IMR-90 (cell line): Measurements from ENCODE around the gene SLC6A3. TPM values are rescaled to one million over a fixed set of nuclear protein-coding genes. Genes with fewer than 3 reads are reported as not detected.

Experiments
- ATAC-seq: fragments of 200-7000 bp; cut with Tn5 transposase; 2 replicates; pipeline ENCODE4 v1.9.1; 2020; ENCODE audit warnings: low read depth, mild to moderate bottlenecking, moderate library complexity
- BruUV-seq: library from RNA; stranded (reverse); fragments of 400-500 nt; replicated peaks from 2 replicates; lab custom pipeline; 2021; lab: Mats Ljungman, UMichigan
- CTCF ChIA-PET: fragments of 300-600 bp; formaldehyde crosslinking; extraction: SDS; loops from one replicate; lab custom pipeline; 2021; ENCODE audit warnings: antibody characterized with exemption; lab: Yijun Ruan, JAX
- POLR2A ChIA-PET: fragments of 300-600 bp; sonication (Branson Sonifier 250); formaldehyde crosslinking; loops from one replicate; lab custom pipeline; 2022; ENCODE audit warnings: antibody characterized with exemption; ENCODE audit not compliant: unreplicated experiment; lab: Charles Lee
- DNase-seq: peaks from one replicate; pipeline ENCODE4 v3.0.0; 2013
- H2AFZ ChIP-seq: replicated peaks from 2 replicates; pipeline ENCODE3; 2013; ENCODE audit warnings: low read length, mild to moderate bottlenecking; ENCODE audit not compliant: poor library complexity
- H2AK5ac ChIP-seq: 2 replicates; pipeline ENCODE4 v1.6.1; 2013; ENCODE audit warnings: low read depth, low read length, inconsistent platforms
- H2AK9ac ChIP-seq: replicated peaks from 2 replicates; pipeline ENCODE3; 2013; ENCODE audit warnings: mild to moderate bottlenecking, low read depth, low read length, moderate library complexity; ENCODE audit not compliant: poor library complexity
- H2BK120ac ChIP-seq: 2 replicates; pipeline ENCODE4 v1.6.1; 2013; ENCODE audit warnings: low read depth, low read length, inconsistent platforms
- H2BK15ac ChIP-seq: 3 replicates; pipeline ENCODE4 v1.6.1; 2013; ENCODE audit warnings: low read depth, low read length, inconsistent platforms
- H2BK20ac ChIP-seq: 2 replicates; pipeline ENCODE4 v1.6.1; 2013; ENCODE audit warnings: low read depth, mild to moderate bottlenecking, inconsistent platforms, low read length, moderate library complexity
- H2BK5ac ChIP-seq: 2 replicates; pipeline ENCODE4 v1.6.1; 2013; ENCODE audit warnings: mild to moderate bottlenecking, low read depth, low read length, inconsistent platforms; ENCODE audit not compliant: poor library complexity, severe bottlenecking
- H3K14ac ChIP-seq: replicated peaks from 2 replicates; pipeline ENCODE4 v1.6.1; 2013; ENCODE audit warnings: low read depth, low read length, inconsistent platforms
- H3K18ac ChIP-seq: 2 replicates; pipeline ENCODE4 v1.6.1; 2013; ENCODE audit warnings: low read depth, low read length, control low read depth
- H3K23ac ChIP-seq: 2 replicates; pipeline ENCODE4 v1.6.1; 2013; ENCODE audit warnings: low read depth, low read length, inconsistent platforms
- H3K27ac ChIP-seq: 2 replicates; pipeline ENCODE4 v1.5.1; 2013; ENCODE audit warnings: mild to moderate bottlenecking, control low read depth, low read length; ENCODE audit not compliant: insufficient read depth
- H3K27me3 ChIP-seq: 2 replicates; pipeline ENCODE4 v1.6.1; 2013; ENCODE audit warnings: low read length; ENCODE audit not compliant: control insufficient read depth, insufficient read depth
- H3K36me3 ChIP-seq: 2 replicates; pipeline ENCODE4 v1.6.1; 2013; ENCODE audit warnings: low read length, mixed read lengths; ENCODE audit not compliant: control insufficient read depth, insufficient read depth
- H3K4ac ChIP-seq: 2 replicates; pipeline ENCODE4 v1.6.1; 2013; ENCODE audit warnings: low read depth, low read length, inconsistent platforms
- H3K4me1 ChIP-seq: 2 replicates; pipeline ENCODE4 v1.6.1; 2013; ENCODE audit warnings: low read length, mixed read lengths; ENCODE audit not compliant: control insufficient read depth, insufficient read depth
- H3K4me2 ChIP-seq: 2 replicates; pipeline ENCODE4 v1.6.1; 2013; ENCODE audit warnings: low read depth, mild to moderate bottlenecking, control low read depth, low read length, moderate library complexity
- H3K4me3 ChIP-seq: 2 replicates; pipeline ENCODE4 v1.5.1; 2013; ENCODE audit warnings: low read depth, mild to moderate bottlenecking, control low read depth, low read length, moderate library complexity; ENCODE audit not compliant: insufficient read depth
- H3K56ac ChIP-seq: 2 replicates; pipeline ENCODE4 v1.6.1; 2013; ENCODE audit warnings: low read length, inconsistent platforms; ENCODE audit not compliant: insufficient read depth; ENCODE audit errors: extremely low read depth
- H3K79me1 ChIP-seq, 2 experiments: 2 replicates each; pipeline ENCODE4 v1.6.1; 2013; ENCODE audit warnings: low read length in 2 of 2, inconsistent platforms in 1 of 2, low read depth in 1 of 2
- H3K9ac ChIP-seq: 2 replicates; pipeline ENCODE4 v1.6.1; 2013; ENCODE audit warnings: low read depth, low read length, control low read depth
- H3K9me1 ChIP-seq: 2 replicates; pipeline ENCODE4 v1.6.1; 2013; ENCODE audit warnings: low read length, inconsistent platforms; ENCODE audit not compliant: insufficient read depth
- H3K9me3 ChIP-seq: 2 replicates; pipeline ENCODE4 v1.6.1; 2013; ENCODE audit warnings: low read length; ENCODE audit not compliant: control insufficient read depth, insufficient read depth
- H4K20me1 ChIP-seq: 2 replicates; pipeline ENCODE4 v1.6.1; 2013; ENCODE audit warnings: low read length, inconsistent platforms; ENCODE audit not compliant: insufficient read depth
- H4K5ac ChIP-seq: 2 replicates; pipeline ENCODE4 v1.6.1; 2013; ENCODE audit warnings: mild to moderate bottlenecking, low read depth, low read length, control low read depth
- H4K8ac ChIP-seq, 2 experiments: 2 replicates each; pipeline ENCODE4 v1.6.1; 2013; ENCODE audit warnings: low read depth in 2 of 2, low read length in 2 of 2, control low read depth in 1 of 2, inconsistent platforms in 1 of 2
- H4K91ac ChIP-seq: 2 replicates; pipeline ENCODE4 v1.6.1; 2013; ENCODE audit warnings: low read depth, low read length, inconsistent platforms; ENCODE audit not compliant: insufficient read depth
- BHLHE40 ChIP-seq: fragments of 150-350 bp; IDR thresholded peaks from 2 replicates; pipeline ENCODE4 v1.6.1; 2016; ENCODE audit warnings: mild to moderate bottlenecking, low read depth, low read length
- CHD1 ChIP-seq: IDR thresholded peaks from 2 replicates; pipeline ENCODE4 v1.6.1; 2012; ENCODE audit warnings: low read depth, low read length, improper control_type of control experiment
- CTCF ChIP-seq: conservative IDR thresholded peaks from 2 replicates; pipeline ENCODE4 v1.5.1; 2012; ENCODE audit warnings: mild to moderate bottlenecking, low read depth, low read length, improper control_type of control experiment
- ELK1 ChIP-seq: fragments of 150-350 bp; IDR thresholded peaks from 2 replicates; pipeline ENCODE4 v1.6.1; 2016; ENCODE audit warnings: low read depth, mild to moderate bottlenecking, low read length, moderate library complexity, borderline replicate concordance
- FOS ChIP-seq: fragments of 150-350 bp; IDR thresholded peaks from 2 replicates; pipeline ENCODE4 v1.6.1; 2016; ENCODE audit warnings: low read depth, low read length
- MAFK ChIP-seq: IDR thresholded peaks from 2 replicates; pipeline ENCODE4 v1.6.1; 2012; ENCODE audit warnings: low read depth, low read length, improper control_type of control experiment
- MAZ ChIP-seq: IDR thresholded peaks from 2 replicates; pipeline ENCODE4 v1.6.1; 2012; ENCODE audit warnings: low read depth, mild to moderate bottlenecking, low read length, improper control_type of control experiment, moderate library complexity, borderline replicate concordance
- MXI1 ChIP-seq: IDR thresholded peaks from 2 replicates; pipeline ENCODE4 v1.6.1; 2012; ENCODE audit warnings: low read depth, mild to moderate bottlenecking, low read length, moderate library complexity, borderline replicate concordance
- NFE2L2 ChIP-seq: fragments of 150-350 bp; IDR thresholded peaks from 2 replicates; pipeline ENCODE4 v1.6.1; 2016; ENCODE audit warnings: low read depth, mild to moderate bottlenecking, low read length
- RCOR1 ChIP-seq: IDR thresholded peaks from 2 replicates; pipeline ENCODE4 v1.6.1; 2012; ENCODE audit warnings: mild to moderate bottlenecking, low read length, improper control_type of control experiment; ENCODE audit not compliant: insufficient replicate concordance
- WGBS, 2 experiments: methylation state at CpG; one replicate each; pipeline versions ENCODE4 v1.1.5 to v1.1.7; 2013; ENCODE audit warnings: missing lambda C conversion rate in 2 of 2; ENCODE audit not compliant: insufficient read length in 1 of 2; ENCODE audit errors: extremely low coverage in 2 of 2; 5-methylcytosine and 5-hydroxymethylcytosine counted together
- dilution Hi-C: fragments of 300-500 bp; cut with HindIII; formaldehyde crosslinking; loops from one replicate; pipeline ENCODE4 v1.14.3; 2018; ENCODE audit warnings: low sequenced_read_pairs; ENCODE audit not compliant: unreplicated experiment
- in situ Hi-C: fragments of 300-500 bp; cut with MboI; formaldehyde crosslinking; loops from 3 replicates; pipeline ENCODE4 v1.14.3; 2019; ENCODE audit warnings: low sequenced_read_pairs, inconsistent platforms, mixed read lengths
- intact Hi-C: fragments of 100-400 bp; cut with micrococcal nuclease; formaldehyde crosslinking; loops from 2 replicates; pipeline ENCODE4 v1.10.0; 2022
- polyA plus RNA-seq, 3 experiments: library from polyadenylated mRNA; depleted of rRNA; stranded (reverse); fragments of >200 nt; gene quantifications; 2 replicates each; pipeline ENCODE4 v1.2.3, GENCODE V29; 2012; ENCODE audit warnings: low replicate concordance in 1 of 3
- total RNA-seq: library from RNA; depleted of rRNA; stranded (reverse); fragments of >200 nt; gene quantifications from 2 replicates; pipeline ENCODE4 v1.2.3, GENCODE V29; 2012

SLC6A3 gene
- total and polyA plus RNA-seq, 2 of the 4 experiments (the other 2 are of a cell fraction) = not detected

- WGBS, 2 experiments = 94% methylated on average over 20 of the region's 24 CpGs; no CpG with 5 or more reads in 1 of the 2 experiments
- H2BK20ac ChIP-seq = no peak overlapping the region
- H3K23ac ChIP-seq = no peak overlapping the region
- H2BK5ac ChIP-seq = no peak overlapping the region
- dilution Hi-C loops = no loop called here
- no peak overlapping the region for H2BK120ac ChIP-seq
- no peak for DNase-seq
- no peak overlapping the region for H3K4me3 ChIP-seq
- H3K4me2 ChIP-seq = no peak overlapping the region
- ATAC-seq = no peak
- no peaks in the 10 kb centered on the region for H3K27me3 ChIP-seq
- H4K8ac ChIP-seq = no peak overlapping the region
- no peak overlapping the region for H2AK5ac ChIP-seq
- peaks cover 0 to 3% of the 10 kb centered on the region in 2 experiments; a peak in 1 of 4 replicates for H3K79me1 ChIP-seq
- BruUV-seq = no TSS peak
- H3K9me1 ChIP-seq = peaks cover 3% of the 10 kb centered on the region; the same call in 1 of the 2 replicates
- H4K91ac ChIP-seq = no peak overlapping the region
- no peak overlapping the region for H3K14ac ChIP-seq
- in situ Hi-C loops = no loop called here
- H3K4me1 ChIP-seq = no peaks in the 10 kb centered on the region
- intact Hi-C loops = loop anchor here (5.0 kb wide), 1 partner anchor 47 kb away; the partner anchor contains the start of gene LPCAT1
- H4K5ac ChIP-seq = no peak overlapping the region
- no peaks in the 10 kb centered on the region for H3K9me3 ChIP-seq
- peaks cover 70% of the 10 kb centered on the region for H3K36me3 ChIP-seq
- TF ChIP-seq MAFK = no peak
- no peak for TF ChIP-seq MXI1
- no peak for TF ChIP-seq RCOR1
- no peak for TF ChIP-seq MAZ
- TF ChIP-seq NFE2L2 = no peak
- TF ChIP-seq CHD1 = no peak
- no peak for TF ChIP-seq ELK1
- TF ChIP-seq FOS = no peak
- no peak for TF ChIP-seq CTCF
- TF ChIP-seq BHLHE40 = no peak
- no peak overlapping the region for H3K9ac ChIP-seq
- no peak overlapping the region for H3K56ac ChIP-seq
- no peak overlapping the region for H3K4ac ChIP-seq
- peaks cover 10% of the 10 kb centered on the region for H4K20me1 ChIP-seq
- H3K27ac ChIP-seq = no peak overlapping the region
- no peak overlapping the region for H2BK15ac ChIP-seq
- H2AK9ac ChIP-seq = no peak overlapping the region
- H3K18ac ChIP-seq = no peak overlapping the region
- CTCF ChIA-PET = no interaction called here
- POLR2A ChIA-PET = no interaction called here
- H2AFZ ChIP-seq = no peak overlapping the region
These were observed 29.8 kb upstream of the SLC6A3 start for GRCh38 chr5:1474866-1475543.
